ENCODE data around the gene MEIS2.

DNA sequence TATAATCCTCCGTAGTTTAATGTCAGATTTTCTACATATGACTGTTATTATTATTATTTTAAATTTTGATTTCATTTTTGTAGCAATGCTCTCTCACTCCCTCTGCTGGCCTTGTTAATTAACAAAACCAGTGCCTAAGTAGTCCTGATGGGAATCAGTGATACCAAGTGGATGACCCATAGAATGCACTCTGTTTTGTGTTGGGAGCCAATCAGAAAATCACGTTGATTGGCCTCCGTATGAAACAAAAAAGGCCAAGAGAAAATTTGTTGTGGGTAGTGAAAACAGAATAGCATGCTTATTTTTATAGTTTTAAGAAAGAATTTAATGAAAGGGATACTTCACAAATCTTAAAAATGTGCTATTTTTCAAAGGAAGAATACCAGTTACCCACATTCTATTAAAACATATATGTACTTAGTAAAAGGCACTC is 34.4 kb upstream of the MEIS2 start:
- TF ChIP-seq POLR2A (IDR thresholded peaks at IDR 0.05) (no peak), POLR2AphosphoS5 (IDR thresholded peaks at IDR 0.05) (no peak)
- TF ChIP-seq, protein P1, sequence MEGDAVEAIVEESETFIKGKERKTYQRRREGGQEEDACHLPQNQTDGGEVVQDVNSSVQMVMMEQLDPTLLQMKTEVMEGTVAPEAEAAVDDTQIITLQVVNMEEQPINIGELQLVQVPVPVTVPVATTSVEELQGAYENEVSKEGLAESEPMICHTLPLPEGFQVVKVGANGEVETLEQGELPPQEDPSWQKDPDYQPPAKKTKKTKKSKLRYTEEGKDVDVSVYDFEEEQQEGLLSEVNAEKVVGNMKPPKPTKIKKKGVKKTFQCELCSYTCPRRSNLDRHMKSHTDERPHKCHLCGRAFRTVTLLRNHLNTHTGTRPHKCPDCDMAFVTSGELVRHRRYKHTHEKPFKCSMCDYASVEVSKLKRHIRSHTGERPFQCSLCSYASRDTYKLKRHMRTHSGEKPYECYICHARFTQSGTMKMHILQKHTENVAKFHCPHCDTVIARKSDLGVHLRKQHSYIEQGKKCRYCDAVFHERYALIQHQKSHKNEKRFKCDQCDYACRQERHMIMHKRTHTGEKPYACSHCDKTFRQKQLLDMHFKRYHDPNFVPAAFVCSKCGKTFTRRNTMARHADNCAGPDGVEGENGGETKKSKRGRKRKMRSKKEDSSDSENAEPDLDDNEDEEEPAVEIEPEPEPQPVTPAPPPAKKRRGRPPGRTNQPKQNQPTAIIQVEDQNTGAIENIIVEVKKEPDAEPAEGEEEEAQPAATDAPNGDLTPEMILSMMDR (IDR thresholded peaks at IDR 0.05): peak; percentile 64 to 84 (median 73)
